Esophagus squamous epithelium (tissue), 5 donors: ENCODE measurements around the gene MIA. TPM values are rescaled to one million over a fixed set of nuclear protein-coding genes. Genes with fewer than 3 reads are reported as not detected.

ENCODE experiments used
- DNase-seq: peaks from one replicate; lab custom pipeline; 2025; lab: John Stamatoyannopoulos, UW
- H3K27ac ChIP-seq, 4 donors: fragments of 200-600 bp; sonication (generic); one replicate each; pipeline ENCODE4 v1.5.1; 2016 to 2019; ENCODE audit warnings: mild to moderate bottlenecking in 1 of 4
- H3K27me3 ChIP-seq, 4 donors: fragments of 200-600 bp; sonication (generic); 1 replicate in 3 of 4; 2 replicates in 1 of 4; pipeline versions ENCODE4 v1.5.1 to v1.6.0; 2017 to 2021; ENCODE audit warnings: antibody characterized with exemption in 1 of 4
- H3K36me3 ChIP-seq, 3 donors: fragments of 200-600 bp; sonication (generic); one replicate each; pipeline ENCODE4 v1.5.1; 2016 to 2019
- H3K4me1 ChIP-seq, 3 donors: fragments of 200-600 bp; sonication (generic); one replicate each; pipeline ENCODE4 v1.5.1; 2017 to 2019
- H3K4me3 ChIP-seq, 4 donors: fragments of 200-600 bp; sonication (generic); 1 replicate in 3 of 4; 2 replicates in 1 of 4; pipeline ENCODE4 v1.5.1; 2016 to 2019; ENCODE audit warnings: mild to moderate bottlenecking in 2 of 4, moderate library complexity in 1 of 4
- H3K9me3 ChIP-seq, 3 donors: fragments of 200-600 bp; sonication (generic); one replicate each; pipeline ENCODE4 v1.5.1; 2016 to 2019
- POLR2A ChIP-seq, 4 donors: fragments of 450-650 bp; IDR thresholded peaks; one replicate each; pipeline ENCODE4 v1.6.1; 2017; ENCODE audit warnings: antibody characterized with exemption in 4 of 4, mild to moderate bottlenecking in 4 of 4, moderate library complexity in 3 of 4
- WGBS, 2 donors: methylation state at CpG; one replicate each; pipeline ENCODE4 v1.1.5; 2018; 5-methylcytosine and 5-hydroxymethylcytosine counted together
- intact Hi-C: fragments of 100-400 bp; cut with DNase I; formaldehyde crosslinking; loops from one replicate; pipeline ENCODE4 v1.15.0; 2022
- total RNA-seq, 4 donors: library from RNA; depleted of rRNA; stranded (reverse); fragments of >200 nt; gene quantifications; one replicate each; pipeline ENCODE4 v1.1.0, GENCODE V29; 2016
- TF ChIP-seq, protein P1 (sequence below), 6 experiments: fragments of 450-650 bp in 4 of 6; fragments of 200-600 bp in 2 of 6; sonication (generic) in 2 of 6; IDR thresholded peaks; one replicate each; pipeline ENCODE4 v1.5.1; 2016 to 2019; ENCODE audit warnings: antibody characterized with exemption in 6 of 6, mild to moderate bottlenecking in 4 of 6, moderate library complexity in 4 of 6
- donor health status: DM: yes; HTN: yes; CAD: no.

Gene MIA
- total RNA-seq, 4 donors from 2014 or later = 3.7 TPM; not detected in 3

- 63 to 92% methylated on average over 2 to 8 of the region's 16 CpGs for WGBS, 2 donors
- peaks cover 17 to 77% (median 22%) of the 10 kb centered on the region in 3 donors for H3K4me1 ChIP-seq
- peak in 1 of 4 donors; percentile 5 for TF ChIP-seq POLR2A (IDR thresholded peaks at IDR 0.05)
- TF ChIP-seq, protein P1, sequence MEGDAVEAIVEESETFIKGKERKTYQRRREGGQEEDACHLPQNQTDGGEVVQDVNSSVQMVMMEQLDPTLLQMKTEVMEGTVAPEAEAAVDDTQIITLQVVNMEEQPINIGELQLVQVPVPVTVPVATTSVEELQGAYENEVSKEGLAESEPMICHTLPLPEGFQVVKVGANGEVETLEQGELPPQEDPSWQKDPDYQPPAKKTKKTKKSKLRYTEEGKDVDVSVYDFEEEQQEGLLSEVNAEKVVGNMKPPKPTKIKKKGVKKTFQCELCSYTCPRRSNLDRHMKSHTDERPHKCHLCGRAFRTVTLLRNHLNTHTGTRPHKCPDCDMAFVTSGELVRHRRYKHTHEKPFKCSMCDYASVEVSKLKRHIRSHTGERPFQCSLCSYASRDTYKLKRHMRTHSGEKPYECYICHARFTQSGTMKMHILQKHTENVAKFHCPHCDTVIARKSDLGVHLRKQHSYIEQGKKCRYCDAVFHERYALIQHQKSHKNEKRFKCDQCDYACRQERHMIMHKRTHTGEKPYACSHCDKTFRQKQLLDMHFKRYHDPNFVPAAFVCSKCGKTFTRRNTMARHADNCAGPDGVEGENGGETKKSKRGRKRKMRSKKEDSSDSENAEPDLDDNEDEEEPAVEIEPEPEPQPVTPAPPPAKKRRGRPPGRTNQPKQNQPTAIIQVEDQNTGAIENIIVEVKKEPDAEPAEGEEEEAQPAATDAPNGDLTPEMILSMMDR (IDR thresholded peaks at IDR 0.05) = no peak
- H3K36me3 ChIP-seq = peaks cover 43 to 65% (median 52%) of the 10 kb centered on the region in 3 donors
- intact Hi-C loops = no loop called here
- H3K9me3 ChIP-seq = no peaks in the 10 kb centered on the region
- no peak for DNase-seq
- H3K27ac ChIP-seq = peak overlapping the region; percentile 55 to 85 (median 80)
- peak overlapping the region in 3 of 4 donors; percentile 8 to 38 (median 22) for H3K4me3 ChIP-seq
- H3K27me3 ChIP-seq = no peaks in the 10 kb centered on the region
Observed at GRCh38 chr19:40739871-40740703, 35.2 kb upstream of the MIA start.

DNA sequence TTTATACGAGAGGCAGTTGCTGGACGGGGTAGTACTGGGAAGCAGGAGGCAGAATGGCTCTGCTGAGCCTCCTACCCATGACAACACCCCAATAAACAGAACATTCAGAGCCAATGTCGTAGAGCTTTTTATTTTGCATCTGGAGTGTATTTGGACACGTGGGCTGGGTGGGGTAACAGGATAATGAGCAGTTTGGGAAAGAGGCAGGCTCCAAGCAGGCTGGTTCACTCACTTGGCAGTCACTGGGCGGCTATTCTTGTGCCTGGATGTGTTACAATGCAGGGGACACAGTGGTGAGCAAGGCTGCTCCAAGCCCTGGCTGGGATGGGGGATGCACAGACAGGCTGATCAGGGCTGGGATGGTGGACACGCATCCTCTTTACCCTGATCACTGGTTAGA lies 34.6 kb upstream of the MIA start:
- TF ChIP-seq, protein P1 (IDR thresholded peaks at IDR 0.05) = no peak
- no peak for TF ChIP-seq POLR2A (IDR thresholded peaks at IDR 0.05)
- intact Hi-C loops = no loop called here
- H3K36me3 ChIP-seq = peaks cover 43 to 58% (median 46%) of the 10 kb centered on the region in 3 donors
- WGBS, 2 donors = 62 to 80% methylated on average over 1 to 5 of the region's 6 CpGs
- H3K4me1 ChIP-seq = peaks cover 17 to 77% (median 22%) of the 10 kb centered on the region in 3 donors
- H3K9me3 ChIP-seq = no peaks in the 10 kb centered on the region
- DNase-seq = no peak
- H3K4me3 ChIP-seq = peak overlapping the region in 3 of 4 donors; percentile 8 to 38 (median 22)
- no peaks in the 10 kb centered on the region for H3K27me3 ChIP-seq
- peak overlapping the region; percentile 55 to 85 (median 80) for H3K27ac ChIP-seq

GRCh38 chr19:40741527-40742390 lies 33.6 kb upstream of the MIA start:
- intact Hi-C loops = no loop called here
- Histone ChIP-seq H3K9me3 (no peaks in the 10 kb centered on the region), H3K27me3 (no peaks in the 10 kb centered on the region), H3K4me1 (peaks cover 17 to 69% (median 22%) of the 10 kb centered on the region in 3 donors), H3K36me3 (peaks cover 34 to 48% (median 42%) of the 10 kb centered on the region in 3 donors), H3K4me3 (no peak overlapping the region), H3K27ac (peak overlapping the region; percentile 41 to 85 (median 80))
- no peak for DNase-seq
- TF ChIP-seq POLR2A (IDR thresholded peaks at IDR 0.05) = no peak
- TF ChIP-seq, protein P1 (IDR thresholded peaks at IDR 0.05) = no peak
- 86% methylated on average over 1 to 9 of the region's 10 CpGs for WGBS, 2 donors

GRCh38 chr19:40742477-40742876 lies 32.8 kb upstream of the MIA start:
- Histone ChIP-seq H3K9me3 (no peaks in the 10 kb centered on the region), H3K27me3 (no peaks in the 10 kb centered on the region), H3K4me3 (no peak overlapping the region), H3K36me3 (peaks cover 26 to 41% (median 35%) of the 10 kb centered on the region in 3 donors), H3K4me1 (peaks cover 17 to 62% (median 22%) of the 10 kb centered on the region in 3 donors), H3K27ac (peak overlapping the region; percentile 26 to 80 (median 54))
- TF ChIP-seq POLR2A (IDR thresholded peaks at IDR 0.05) = no peak
- TF ChIP-seq, protein P1 (IDR thresholded peaks at IDR 0.05) = no peak
- 80 to 100% methylated on average over 1 to 2 of the region's 17 CpGs for WGBS, 2 donors
- no peak for DNase-seq
- intact Hi-C loops = no loop called here
